IMR-90 (cell line): Measurements from ENCODE around the gene KRTAP5-9. TPM values are rescaled to one million over a fixed set of nuclear protein-coding genes. Genes with fewer than 3 reads are reported as not detected.
"Not testable (repeated sequence)": the region's sequence is repeated elsewhere in the genome, so short reads cannot be mapped to it uniquely, and the experiment has no call there.

Experiments
- ATAC-seq: fragments of 200-7000 bp; cut with Tn5 transposase; 2 replicates; pipeline ENCODE4 v1.9.1; 2020; ENCODE audit warnings: low read depth, mild to moderate bottlenecking, moderate library complexity
- BruUV-seq: library from RNA; stranded (reverse); fragments of 400-500 nt; replicated peaks from 2 replicates; lab custom pipeline; 2021; lab: Mats Ljungman, UMichigan
- CTCF ChIA-PET: fragments of 300-600 bp; formaldehyde crosslinking; extraction: SDS; loops from one replicate; lab custom pipeline; 2021; ENCODE audit warnings: antibody characterized with exemption; lab: Yijun Ruan, JAX
- POLR2A ChIA-PET: fragments of 300-600 bp; sonication (Branson Sonifier 250); formaldehyde crosslinking; loops from one replicate; lab custom pipeline; 2022; ENCODE audit warnings: antibody characterized with exemption; ENCODE audit not compliant: unreplicated experiment; lab: Charles Lee
- DNase-seq: peaks from one replicate; pipeline ENCODE4 v3.0.0; 2013
- H2AFZ ChIP-seq: replicated peaks from 2 replicates; pipeline ENCODE3; 2013; ENCODE audit warnings: low read length, mild to moderate bottlenecking; ENCODE audit not compliant: poor library complexity
- H2AK5ac ChIP-seq: 2 replicates; pipeline ENCODE4 v1.6.1; 2013; ENCODE audit warnings: low read depth, low read length, inconsistent platforms
- H2AK9ac ChIP-seq: replicated peaks from 2 replicates; pipeline ENCODE3; 2013; ENCODE audit warnings: mild to moderate bottlenecking, low read depth, low read length, moderate library complexity; ENCODE audit not compliant: poor library complexity
- H2BK120ac ChIP-seq: 2 replicates; pipeline ENCODE4 v1.6.1; 2013; ENCODE audit warnings: low read depth, low read length, inconsistent platforms
- H2BK15ac ChIP-seq: 3 replicates; pipeline ENCODE4 v1.6.1; 2013; ENCODE audit warnings: low read depth, low read length, inconsistent platforms
- H2BK20ac ChIP-seq: 2 replicates; pipeline ENCODE4 v1.6.1; 2013; ENCODE audit warnings: low read depth, mild to moderate bottlenecking, inconsistent platforms, low read length, moderate library complexity
- H2BK5ac ChIP-seq: 2 replicates; pipeline ENCODE4 v1.6.1; 2013; ENCODE audit warnings: mild to moderate bottlenecking, low read depth, low read length, inconsistent platforms; ENCODE audit not compliant: poor library complexity, severe bottlenecking
- H3K14ac ChIP-seq: replicated peaks from 2 replicates; pipeline ENCODE4 v1.6.1; 2013; ENCODE audit warnings: low read depth, low read length, inconsistent platforms
- H3K18ac ChIP-seq: 2 replicates; pipeline ENCODE4 v1.6.1; 2013; ENCODE audit warnings: low read depth, low read length, control low read depth
- H3K23ac ChIP-seq: 2 replicates; pipeline ENCODE4 v1.6.1; 2013; ENCODE audit warnings: low read depth, low read length, inconsistent platforms
- H3K27ac ChIP-seq: 2 replicates; pipeline ENCODE4 v1.5.1; 2013; ENCODE audit warnings: mild to moderate bottlenecking, control low read depth, low read length; ENCODE audit not compliant: insufficient read depth
- H3K27me3 ChIP-seq: 2 replicates; pipeline ENCODE4 v1.6.1; 2013; ENCODE audit warnings: low read length; ENCODE audit not compliant: control insufficient read depth, insufficient read depth
- H3K36me3 ChIP-seq: 2 replicates; pipeline ENCODE4 v1.6.1; 2013; ENCODE audit warnings: low read length, mixed read lengths; ENCODE audit not compliant: control insufficient read depth, insufficient read depth
- H3K4ac ChIP-seq: 2 replicates; pipeline ENCODE4 v1.6.1; 2013; ENCODE audit warnings: low read depth, low read length, inconsistent platforms
- H3K4me1 ChIP-seq: 2 replicates; pipeline ENCODE4 v1.6.1; 2013; ENCODE audit warnings: low read length, mixed read lengths; ENCODE audit not compliant: control insufficient read depth, insufficient read depth
- H3K4me2 ChIP-seq: 2 replicates; pipeline ENCODE4 v1.6.1; 2013; ENCODE audit warnings: low read depth, mild to moderate bottlenecking, control low read depth, low read length, moderate library complexity
- H3K4me3 ChIP-seq: 2 replicates; pipeline ENCODE4 v1.5.1; 2013; ENCODE audit warnings: low read depth, mild to moderate bottlenecking, control low read depth, low read length, moderate library complexity; ENCODE audit not compliant: insufficient read depth
- H3K56ac ChIP-seq: 2 replicates; pipeline ENCODE4 v1.6.1; 2013; ENCODE audit warnings: low read length, inconsistent platforms; ENCODE audit not compliant: insufficient read depth; ENCODE audit errors: extremely low read depth
- H3K79me1 ChIP-seq, 2 experiments: 2 replicates each; pipeline ENCODE4 v1.6.1; 2013; ENCODE audit warnings: low read length in 2 of 2, inconsistent platforms in 1 of 2, low read depth in 1 of 2
- H3K9ac ChIP-seq: 2 replicates; pipeline ENCODE4 v1.6.1; 2013; ENCODE audit warnings: low read depth, low read length, control low read depth
- H3K9me1 ChIP-seq: 2 replicates; pipeline ENCODE4 v1.6.1; 2013; ENCODE audit warnings: low read length, inconsistent platforms; ENCODE audit not compliant: insufficient read depth
- H3K9me3 ChIP-seq: 2 replicates; pipeline ENCODE4 v1.6.1; 2013; ENCODE audit warnings: low read length; ENCODE audit not compliant: control insufficient read depth, insufficient read depth
- H4K20me1 ChIP-seq: 2 replicates; pipeline ENCODE4 v1.6.1; 2013; ENCODE audit warnings: low read length, inconsistent platforms; ENCODE audit not compliant: insufficient read depth
- H4K5ac ChIP-seq: 2 replicates; pipeline ENCODE4 v1.6.1; 2013; ENCODE audit warnings: mild to moderate bottlenecking, low read depth, low read length, control low read depth
- H4K8ac ChIP-seq, 2 experiments: 2 replicates each; pipeline ENCODE4 v1.6.1; 2013; ENCODE audit warnings: low read depth in 2 of 2, low read length in 2 of 2, control low read depth in 1 of 2, inconsistent platforms in 1 of 2
- H4K91ac ChIP-seq: 2 replicates; pipeline ENCODE4 v1.6.1; 2013; ENCODE audit warnings: low read depth, low read length, inconsistent platforms; ENCODE audit not compliant: insufficient read depth
- WGBS, 2 experiments: methylation state at CpG; one replicate each; pipeline versions ENCODE4 v1.1.5 to v1.1.7; 2013; ENCODE audit warnings: missing lambda C conversion rate in 2 of 2; ENCODE audit not compliant: insufficient read length in 1 of 2; ENCODE audit errors: extremely low coverage in 2 of 2; 5-methylcytosine and 5-hydroxymethylcytosine counted together
- dilution Hi-C: fragments of 300-500 bp; cut with HindIII; formaldehyde crosslinking; loops from one replicate; pipeline ENCODE4 v1.14.3; 2018; ENCODE audit warnings: low sequenced_read_pairs; ENCODE audit not compliant: unreplicated experiment
- in situ Hi-C: fragments of 300-500 bp; cut with MboI; formaldehyde crosslinking; loops from 3 replicates; pipeline ENCODE4 v1.14.3; 2019; ENCODE audit warnings: low sequenced_read_pairs, inconsistent platforms, mixed read lengths
- intact Hi-C: fragments of 100-400 bp; cut with micrococcal nuclease; formaldehyde crosslinking; loops from 2 replicates; pipeline ENCODE4 v1.10.0; 2022
- polyA plus RNA-seq, 3 experiments: library from polyadenylated mRNA; depleted of rRNA; stranded (reverse); fragments of >200 nt; gene quantifications; 2 replicates each; pipeline ENCODE4 v1.2.3, GENCODE V29; 2012; ENCODE audit warnings: low replicate concordance in 1 of 3
- total RNA-seq: library from RNA; depleted of rRNA; stranded (reverse); fragments of >200 nt; gene quantifications from 2 replicates; pipeline ENCODE4 v1.2.3, GENCODE V29; 2012

The KRTAP5-9 gene
- total and polyA plus RNA-seq, 2 of the 4 experiments (the other 2 are of a cell fraction): 0.09 TPM; not detected in 1

- CTCF ChIA-PET, H2AFZ ChIP-seq, H2AK9ac ChIP-seq, H3K56ac ChIP-seq, H3K9me3 ChIP-seq, H3K27ac ChIP-seq, DNase-seq, H3K4me1 ChIP-seq, H3K18ac ChIP-seq, H3K14ac ChIP-seq, H3K4me2 ChIP-seq, H3K4ac ChIP-seq, H2BK120ac ChIP-seq, H4K91ac ChIP-seq, H2AK5ac ChIP-seq, H2BK15ac ChIP-seq, H3K9ac ChIP-seq, H3K23ac ChIP-seq, POLR2A ChIA-PET, H3K4me3 ChIP-seq, H3K9me1 ChIP-seq, H4K20me1 ChIP-seq, H3K79me1 ChIP-seq, BruUV-seq, H2BK5ac ChIP-seq, dilution Hi-C loops, H4K8ac ChIP-seq, in situ Hi-C loops, H3K36me3 ChIP-seq, H4K5ac ChIP-seq, intact Hi-C loops, ATAC-seq, H2BK20ac ChIP-seq: not testable (repeated sequence)
- WGBS, 2 experiments: 74% methylated on average over 14 of the region's 41 CpGs; no CpG with 5 or more reads in 1 of the 2 experiments
- H3K27me3 ChIP-seq: peaks cover 26% of the 10 kb centered on the region
Measured at GRCh38 chr11:71576688-71577465, 28.7 kb downstream of the KRTAP5-9 start.
